ENCODE measurements around the gene CCDC89.

DNA sequence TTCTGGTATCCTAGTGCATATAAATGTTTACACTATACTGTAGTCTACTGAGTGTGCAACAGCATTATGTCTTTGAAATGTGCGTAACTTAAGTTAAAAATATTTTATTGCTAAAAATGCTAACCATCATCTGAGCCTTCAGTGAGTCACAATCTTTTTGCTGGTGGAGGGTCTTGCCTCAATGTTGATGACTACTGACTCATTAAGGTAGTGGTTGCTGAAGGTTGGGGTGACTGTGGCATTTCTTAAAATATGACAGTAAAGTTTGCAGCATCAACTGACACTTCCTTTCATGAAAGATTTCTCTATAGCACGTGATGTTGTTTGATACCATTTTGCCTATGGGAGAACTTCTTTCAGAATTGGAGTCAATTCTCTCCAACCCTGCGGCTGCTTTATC is 12.6 kb downstream of the CCDC89 start:
- TF ChIP-seq, protein P1, sequence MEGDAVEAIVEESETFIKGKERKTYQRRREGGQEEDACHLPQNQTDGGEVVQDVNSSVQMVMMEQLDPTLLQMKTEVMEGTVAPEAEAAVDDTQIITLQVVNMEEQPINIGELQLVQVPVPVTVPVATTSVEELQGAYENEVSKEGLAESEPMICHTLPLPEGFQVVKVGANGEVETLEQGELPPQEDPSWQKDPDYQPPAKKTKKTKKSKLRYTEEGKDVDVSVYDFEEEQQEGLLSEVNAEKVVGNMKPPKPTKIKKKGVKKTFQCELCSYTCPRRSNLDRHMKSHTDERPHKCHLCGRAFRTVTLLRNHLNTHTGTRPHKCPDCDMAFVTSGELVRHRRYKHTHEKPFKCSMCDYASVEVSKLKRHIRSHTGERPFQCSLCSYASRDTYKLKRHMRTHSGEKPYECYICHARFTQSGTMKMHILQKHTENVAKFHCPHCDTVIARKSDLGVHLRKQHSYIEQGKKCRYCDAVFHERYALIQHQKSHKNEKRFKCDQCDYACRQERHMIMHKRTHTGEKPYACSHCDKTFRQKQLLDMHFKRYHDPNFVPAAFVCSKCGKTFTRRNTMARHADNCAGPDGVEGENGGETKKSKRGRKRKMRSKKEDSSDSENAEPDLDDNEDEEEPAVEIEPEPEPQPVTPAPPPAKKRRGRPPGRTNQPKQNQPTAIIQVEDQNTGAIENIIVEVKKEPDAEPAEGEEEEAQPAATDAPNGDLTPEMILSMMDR (IDR thresholded peaks at IDR 0.05): no peak
- no peak for TF ChIP-seq POLR2A (IDR thresholded peaks at IDR 0.05)
